ENCODE results near the gene AHI1. TPM values are rescaled to one million over a fixed set of nuclear protein-coding genes. Genes with fewer than 3 reads are reported as not detected.
A peak's percentile ranks its signal among the peaks of the same experiment; 100 is the strongest.

The AHI1 gene
- total RNA-seq, 2 donors from 2014 or later: 16.4 to 49.6 TPM

DNA sequence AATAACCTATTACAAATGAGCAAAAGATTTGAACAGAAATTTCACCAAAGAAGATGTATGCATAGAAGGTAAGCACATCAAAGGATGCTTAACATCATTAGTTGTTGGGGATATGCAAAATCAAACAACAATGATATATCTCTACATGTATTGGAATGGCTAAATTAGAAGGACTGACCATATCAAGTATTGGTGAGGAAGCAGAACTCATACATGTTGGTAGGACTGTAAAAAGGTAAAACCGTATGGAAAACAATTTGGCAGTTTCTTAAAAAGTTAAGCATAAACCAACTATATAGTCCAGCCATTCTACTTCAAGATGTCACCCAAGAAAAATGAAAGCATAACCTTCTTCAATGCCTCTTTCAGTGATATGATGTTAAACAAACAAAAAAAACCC lies 202.5 kb downstream of the AHI1 start:
- Mint-ChIP-seq H3K9me3 (peaks cover 3% of the 10 kb centered on the region), H3K4me3 (no peak overlapping the region), H3K27ac (no peak overlapping the region), H3K36me3 (peaks cover 12% of the 10 kb centered on the region), H3K4me1 (ENCODE audit: low read depth in 2 of 2) (peaks cover 8 to 11% of the 10 kb centered on the region in 2 donors), H3K27me3 (no peaks in the 10 kb centered on the region)
- no peak for DNase-seq (ENCODE audit: low spot score)
- ATAC-seq: no peak

- ATAC-seq: peak in 1 of 2 donors; percentile 67
- H3K27ac Mint-ChIP-seq: no peak overlapping the region
- peaks cover 3% of the 10 kb centered on the region for H3K9me3 Mint-ChIP-seq
- H3K4me1 Mint-ChIP-seq (ENCODE audit: low read depth in 2 of 2): peaks cover 3 to 4% of the 10 kb centered on the region in 2 donors
- no peak for DNase-seq (ENCODE audit: low spot score)
- no peak overlapping the region for H3K4me3 Mint-ChIP-seq
- no peaks in the 10 kb centered on the region for H3K27me3 Mint-ChIP-seq
- H3K36me3 Mint-ChIP-seq: peaks cover 14% of the 10 kb centered on the region
Observed at GRCh38 chr6:135291288-135292076, 206.1 kb downstream of the AHI1 start.

- no peaks in the 10 kb centered on the region for H3K4me1 Mint-ChIP-seq (ENCODE audit: low read depth in 2 of 2)
- no peaks in the 10 kb centered on the region for H3K9me3 Mint-ChIP-seq
- H3K36me3 Mint-ChIP-seq: peaks cover 5% of the 10 kb centered on the region
- no peak for DNase-seq (ENCODE audit: low spot score)
- H3K27me3 Mint-ChIP-seq: no peaks in the 10 kb centered on the region
- no peak overlapping the region for H3K4me3 Mint-ChIP-seq
- no peak for ATAC-seq
- no peak overlapping the region for H3K27ac Mint-ChIP-seq
Observed at GRCh38 chr6:135289816-135290215, 207.7 kb downstream of the AHI1 start.

GRCh38 chr6:135286962-135287538 lies 210.5 kb downstream of the AHI1 start:
- H3K27me3 Mint-ChIP-seq: no peaks in the 10 kb centered on the region
- no peaks in the 10 kb centered on the region for H3K9me3 Mint-ChIP-seq
- no peak for DNase-seq (ENCODE audit: low spot score)
- no peaks in the 10 kb centered on the region for H3K4me1 Mint-ChIP-seq (ENCODE audit: low read depth in 2 of 2)
- ATAC-seq: no peak
- H3K4me3 Mint-ChIP-seq: peak overlapping the region; percentile 64
- peak overlapping the region in 1 of 2 donors; percentile 61 for H3K27ac Mint-ChIP-seq
- H3K36me3 Mint-ChIP-seq: peaks cover 5% of the 10 kb centered on the region

GRCh38 chr6:135285165-135285564 lies 212.4 kb downstream of the AHI1 start:
- Mint-ChIP-seq H3K9me3 (no peaks in the 10 kb centered on the region), H3K36me3 (peaks cover 5% of the 10 kb centered on the region), H3K27me3 (no peaks in the 10 kb centered on the region), H3K4me3 (no peak overlapping the region), H3K4me1 (ENCODE audit: low read depth in 2 of 2) (no peaks in the 10 kb centered on the region), H3K27ac (no peak overlapping the region)
- DNase-seq (ENCODE audit: low spot score) (no peak), ATAC-seq (no peak)

DNA sequence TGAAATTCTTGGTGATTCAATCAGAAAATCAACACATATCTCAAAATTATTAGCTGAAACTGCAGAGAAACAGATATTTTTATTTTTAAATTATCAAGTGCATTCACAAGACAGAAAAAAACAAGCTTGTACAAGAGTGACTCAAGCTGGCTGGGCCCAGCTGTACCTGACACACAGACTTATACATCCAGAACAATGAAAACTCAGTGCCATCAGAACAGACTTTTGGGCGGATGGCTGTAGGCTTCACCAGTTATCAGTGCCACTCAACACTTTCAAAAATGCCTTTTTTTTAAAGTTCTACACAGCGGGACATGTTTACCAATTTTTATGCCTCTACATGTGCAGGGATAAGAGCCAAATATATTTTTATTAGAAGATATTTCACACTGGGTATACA lies 213.6 kb downstream of the AHI1 start:
- ATAC-seq: no peak
- H3K9me3 Mint-ChIP-seq: no peaks in the 10 kb centered on the region
- H3K27ac Mint-ChIP-seq: no peak overlapping the region
- peaks cover 0 to 3% of the 10 kb centered on the region in 2 donors for H3K27me3 Mint-ChIP-seq
- no peaks in the 10 kb centered on the region for H3K4me1 Mint-ChIP-seq (ENCODE audit: low read depth in 2 of 2)
- DNase-seq (ENCODE audit: low spot score): no peak
- H3K36me3 Mint-ChIP-seq: peaks cover 5% of the 10 kb centered on the region
- H3K4me3 Mint-ChIP-seq: no peak overlapping the region

DNA sequence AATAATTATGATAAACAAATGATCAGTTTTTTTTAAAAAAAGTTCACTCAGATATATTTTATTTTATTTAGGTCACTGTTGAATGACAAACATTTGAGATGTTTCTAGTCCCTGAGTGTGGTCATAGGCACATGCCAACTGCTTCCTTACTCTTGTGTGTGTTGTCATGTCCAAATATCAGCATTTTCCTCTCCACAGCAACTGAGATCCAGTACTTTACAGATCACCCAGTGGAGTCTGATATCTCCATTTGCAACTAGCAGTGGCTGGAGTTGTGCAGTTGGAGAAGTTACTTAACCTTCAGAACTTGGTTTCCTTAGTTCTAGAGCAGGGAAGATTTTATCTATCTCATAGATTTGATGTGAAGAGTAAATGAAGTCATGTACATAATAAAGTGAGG lies 215.1 kb downstream of the AHI1 start:
- ATAC-seq: no peak

DNA sequence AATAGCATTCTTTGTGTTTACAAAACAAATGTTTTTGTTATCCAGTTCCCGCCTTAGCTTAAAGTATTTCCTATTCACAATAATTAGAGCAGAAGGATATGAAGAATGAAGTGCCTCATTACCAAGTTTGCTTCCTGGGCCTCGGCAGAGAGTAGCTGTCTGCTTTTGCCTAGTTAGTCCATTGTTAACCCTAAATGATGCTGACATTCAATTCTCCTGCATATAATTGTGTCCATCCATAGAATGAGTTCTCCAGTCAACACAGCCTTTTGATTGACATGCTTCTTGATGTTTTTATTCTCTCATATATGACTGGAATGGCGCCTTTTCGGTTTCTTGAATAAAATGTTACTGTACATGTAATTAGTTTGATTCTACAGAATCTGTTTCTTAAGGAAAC lies 215.6 kb downstream of the AHI1 start:
- DNase-seq (ENCODE audit: low spot score): no peak
- Mint-ChIP-seq H3K4me3 (no peak overlapping the region), H3K27ac (no peak overlapping the region), H3K27me3 (peaks cover 0 to 3% of the 10 kb centered on the region in 2 donors), H3K9me3 (no peaks in the 10 kb centered on the region), H3K4me1 (ENCODE audit: low read depth in 2 of 2) (no peaks in the 10 kb centered on the region), H3K36me3 (no peaks in the 10 kb centered on the region)
- no peak for ATAC-seq

More for the DNA sequence above, 215.1 kb downstream of the AHI1 start:
- H3K4me3 Mint-ChIP-seq: no peak overlapping the region
- H3K36me3 Mint-ChIP-seq: peaks cover 4% of the 10 kb centered on the region
- no peaks in the 10 kb centered on the region for H3K4me1 Mint-ChIP-seq (ENCODE audit: low read depth in 2 of 2)
- H3K27ac Mint-ChIP-seq: no peak overlapping the region
- peaks cover 0 to 3% of the 10 kb centered on the region in 2 donors for H3K27me3 Mint-ChIP-seq
- no peak for DNase-seq (ENCODE audit: low spot score)
- H3K9me3 Mint-ChIP-seq: no peaks in the 10 kb centered on the region

DNA sequence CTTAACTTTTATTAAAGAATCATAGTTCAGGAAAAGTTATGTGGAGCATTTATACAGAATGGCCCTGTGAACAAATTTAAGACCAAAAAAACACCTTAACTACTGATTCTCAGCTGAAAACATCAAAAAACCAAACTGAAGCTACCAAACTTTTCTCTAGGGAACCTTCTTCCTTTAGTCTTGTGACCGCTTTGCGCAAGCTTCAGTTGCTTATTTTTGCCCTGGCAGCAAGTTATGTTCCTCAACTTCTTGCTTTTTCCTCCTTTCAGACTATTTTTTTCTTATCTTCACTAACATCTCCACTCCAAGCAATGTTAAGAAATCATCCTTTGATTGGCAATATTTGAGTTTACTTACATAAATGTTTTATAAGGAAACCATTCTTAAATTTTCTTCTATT lies 216.3 kb downstream of the AHI1 start:
- peaks cover 3 to 6% of the 10 kb centered on the region in 2 donors for H3K27me3 Mint-ChIP-seq
- ATAC-seq (no peak), DNase-seq (ENCODE audit: low spot score) (no peak)
- no peaks in the 10 kb centered on the region for H3K9me3 Mint-ChIP-seq
- H3K36me3 Mint-ChIP-seq: no peaks in the 10 kb centered on the region
- H3K4me3 Mint-ChIP-seq: no peak overlapping the region
- H3K27ac Mint-ChIP-seq: no peak overlapping the region
- no peaks in the 10 kb centered on the region for H3K4me1 Mint-ChIP-seq (ENCODE audit: low read depth in 2 of 2)

DNA sequence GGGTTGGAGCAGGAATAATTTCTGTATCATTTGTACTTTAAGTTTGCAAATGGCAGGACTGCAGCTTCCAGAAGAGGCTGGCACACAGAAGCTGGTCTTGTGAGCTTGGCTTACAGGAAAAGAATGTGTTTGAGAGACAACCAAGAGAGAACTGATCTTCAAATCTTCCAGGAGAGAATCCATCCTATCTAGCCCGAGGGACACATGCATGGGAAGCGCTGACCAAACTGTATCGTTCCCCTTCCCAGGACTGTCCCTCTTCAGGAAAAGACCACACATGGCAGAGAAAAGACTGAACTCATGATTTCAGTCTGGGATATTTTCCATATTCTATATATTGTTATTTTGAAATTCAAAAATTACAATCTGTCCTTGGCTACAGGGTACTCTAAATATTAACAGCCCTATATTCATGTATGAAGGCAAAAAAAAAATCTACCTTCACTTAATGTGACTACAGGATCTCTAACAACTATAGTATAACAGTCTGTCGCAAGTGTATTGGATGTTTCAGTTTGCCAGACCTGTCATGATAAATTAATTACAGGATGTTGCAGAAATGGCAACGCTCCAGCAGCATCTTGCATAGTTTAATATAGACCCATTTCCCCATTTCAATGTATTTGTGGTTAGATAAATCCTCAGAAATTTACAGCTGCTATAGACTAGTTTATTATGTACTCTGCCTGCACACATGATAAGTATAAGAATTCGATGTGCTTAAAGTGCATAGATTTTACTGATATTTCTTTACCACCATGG lies 217.0 kb downstream of the AHI1 start:
- H3K36me3 Mint-ChIP-seq: no peaks in the 10 kb centered on the region
- peaks cover 3 to 13% of the 10 kb centered on the region in 2 donors for H3K27me3 Mint-ChIP-seq
- no peaks in the 10 kb centered on the region for H3K4me1 Mint-ChIP-seq (ENCODE audit: low read depth in 2 of 2)
- DNase-seq (ENCODE audit: low spot score) (no peak), ATAC-seq (no peak)
- no peaks in the 10 kb centered on the region for H3K9me3 Mint-ChIP-seq
- H3K27ac Mint-ChIP-seq: no peak overlapping the region
- no peak overlapping the region for H3K4me3 Mint-ChIP-seq

- no peaks in the 10 kb centered on the region for H3K9me3 Mint-ChIP-seq
- H3K4me3 Mint-ChIP-seq: no peak overlapping the region
- peaks cover 0 to 4% of the 10 kb centered on the region in 2 donors for H3K4me1 Mint-ChIP-seq (ENCODE audit: low read depth in 2 of 2)
- no peak overlapping the region for H3K27ac Mint-ChIP-seq
- no peaks in the 10 kb centered on the region for H3K36me3 Mint-ChIP-seq
- H3K27me3 Mint-ChIP-seq: peaks cover 7 to 25% of the 10 kb centered on the region in 2 donors
- DNase-seq (ENCODE audit: low spot score) (no peak), ATAC-seq (no peak)
Observed at GRCh38 chr6:135277422-135277821, 220.1 kb downstream of the AHI1 start.

DNA sequence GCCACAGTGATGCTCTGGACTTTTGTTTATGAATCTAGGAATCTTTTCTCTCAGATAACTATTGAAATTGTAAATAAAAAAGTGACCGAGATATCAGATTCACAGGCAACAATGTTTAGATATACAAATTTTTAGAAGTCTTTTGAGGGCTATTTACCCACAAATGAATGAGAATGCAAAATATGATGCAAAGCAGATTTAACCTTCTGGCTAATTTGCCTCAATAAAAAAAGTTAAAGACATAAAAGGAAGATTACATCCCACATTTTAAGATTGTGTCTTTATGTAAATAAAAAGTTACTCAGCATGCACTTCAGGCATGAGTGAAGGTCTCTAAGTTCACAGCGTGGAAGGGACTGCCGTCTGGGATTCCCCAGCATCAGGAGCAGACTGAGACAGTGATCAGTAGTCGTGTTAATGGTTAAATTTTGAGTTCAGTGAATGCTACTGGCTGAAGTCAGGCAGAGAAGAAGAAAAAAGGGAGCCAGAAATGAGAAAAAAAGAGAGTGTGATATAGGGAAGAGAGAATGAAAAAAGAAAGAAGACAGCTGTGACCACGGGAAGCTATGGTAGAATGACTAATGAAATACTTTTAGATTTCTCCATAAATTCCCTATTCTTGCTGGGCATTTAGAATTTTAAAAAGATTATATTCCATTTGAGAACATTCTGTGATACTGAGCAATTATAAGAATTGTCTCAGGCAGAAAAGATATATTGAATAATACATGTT lies 222.8 kb downstream of the AHI1 start:
- H3K27me3 Mint-ChIP-seq: peaks cover 4 to 25% of the 10 kb centered on the region in 2 donors
- no peak overlapping the region for H3K4me3 Mint-ChIP-seq
- H3K9me3 Mint-ChIP-seq: no peaks in the 10 kb centered on the region
- H3K36me3 Mint-ChIP-seq: no peaks in the 10 kb centered on the region
- peaks cover 0 to 4% of the 10 kb centered on the region in 2 donors for H3K4me1 Mint-ChIP-seq (ENCODE audit: low read depth in 2 of 2)
- DNase-seq (ENCODE audit: low spot score) (no peak), ATAC-seq (no peak)
- no peak overlapping the region for H3K27ac Mint-ChIP-seq

DNA sequence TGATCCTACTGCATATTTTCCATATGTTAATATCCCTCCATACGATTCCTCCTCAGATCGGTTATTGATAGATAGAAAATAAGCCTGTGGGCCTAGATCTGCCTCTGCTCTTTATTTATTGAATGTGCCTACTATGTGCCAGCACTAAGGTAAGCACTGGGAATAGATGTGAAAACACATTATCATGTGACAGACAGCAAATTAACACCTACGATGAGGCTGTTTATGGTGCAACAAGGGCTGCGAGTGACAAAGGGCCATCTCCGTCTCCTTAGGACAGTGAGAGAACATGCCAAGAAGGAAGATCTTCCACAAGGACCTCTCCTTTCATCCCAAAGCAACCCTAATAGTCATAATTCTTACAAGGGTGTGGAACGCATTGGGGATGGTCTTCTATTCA lies 225.9 kb downstream of the AHI1 start:
- Mint-ChIP-seq H3K36me3 (no peaks in the 10 kb centered on the region), H3K27ac (no peak overlapping the region), H3K9me3 (no peaks in the 10 kb centered on the region), H3K4me3 (no peak overlapping the region), H3K4me1 (ENCODE audit: low read depth in 2 of 2) (peaks cover 0 to 4% of the 10 kb centered on the region in 2 donors), H3K27me3 (peaks cover 4 to 23% of the 10 kb centered on the region in 2 donors)
- DNase-seq (ENCODE audit: low spot score): no peak
- no peak for ATAC-seq
